OCI-LY7 (cell line): ENCODE measurements around the gene LAMTOR4.

Experiments used
- EZH2phosphoT487 ChIP-seq: fragments of 200-600 bp; sonication (generic); IDR thresholded peaks from 2 replicates; pipeline ENCODE4 v1.6.1; 2018; ENCODE audit warnings: low read depth, borderline replicate concordance, mild to moderate bottlenecking, mixed run types, antibody characterized with exemption, low read length, moderate library complexity, mixed read lengths
- TF ChIP-seq, protein P1 (sequence below): fragments of 200-600 bp; sonication (generic); conservative IDR thresholded peaks from 2 replicates; pipeline ENCODE4 v1.5.1; 2014; ENCODE audit warnings: mild to moderate bottlenecking, antibody characterized with exemption, low read length, moderate library complexity, mixed read lengths

DNA sequence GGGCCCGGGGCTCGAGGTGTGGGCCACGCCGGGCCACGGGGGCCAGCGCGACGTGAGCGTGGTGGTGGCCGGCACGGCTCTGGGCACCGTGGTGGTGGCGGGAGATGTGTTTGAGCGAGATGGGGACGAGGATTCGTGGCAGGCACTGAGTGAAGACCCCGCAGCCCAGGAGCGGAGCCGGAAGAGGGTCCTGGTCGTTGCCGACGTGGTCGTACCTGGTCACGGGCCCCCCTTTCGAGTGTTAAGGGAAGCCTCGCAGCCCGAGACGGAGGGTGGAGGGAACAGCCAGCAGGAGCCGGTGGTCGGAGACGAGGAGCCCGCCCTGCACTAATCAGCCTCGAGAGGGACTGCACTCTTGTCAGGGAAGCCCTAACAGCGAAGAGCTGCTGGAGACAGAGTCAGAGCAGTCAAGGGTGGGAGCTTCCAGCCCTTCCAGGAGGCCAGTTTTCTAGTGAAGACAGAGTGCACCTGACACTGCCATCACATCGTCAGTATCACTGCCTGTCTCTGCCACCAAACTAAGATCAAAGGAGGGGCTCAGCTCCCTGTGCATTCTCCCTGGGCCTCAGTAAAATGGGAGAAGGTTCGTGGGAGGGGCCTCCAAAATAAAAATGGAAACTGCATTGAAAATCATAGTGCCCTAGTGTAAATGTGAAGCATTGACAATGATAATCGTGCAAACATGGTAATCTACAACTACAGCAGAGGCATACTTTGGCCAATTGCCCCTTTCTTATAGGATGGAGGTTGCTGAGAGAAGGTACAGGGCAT lies 20.7 kb upstream of the LAMTOR4 start:
- TF ChIP-seq, protein P1, sequence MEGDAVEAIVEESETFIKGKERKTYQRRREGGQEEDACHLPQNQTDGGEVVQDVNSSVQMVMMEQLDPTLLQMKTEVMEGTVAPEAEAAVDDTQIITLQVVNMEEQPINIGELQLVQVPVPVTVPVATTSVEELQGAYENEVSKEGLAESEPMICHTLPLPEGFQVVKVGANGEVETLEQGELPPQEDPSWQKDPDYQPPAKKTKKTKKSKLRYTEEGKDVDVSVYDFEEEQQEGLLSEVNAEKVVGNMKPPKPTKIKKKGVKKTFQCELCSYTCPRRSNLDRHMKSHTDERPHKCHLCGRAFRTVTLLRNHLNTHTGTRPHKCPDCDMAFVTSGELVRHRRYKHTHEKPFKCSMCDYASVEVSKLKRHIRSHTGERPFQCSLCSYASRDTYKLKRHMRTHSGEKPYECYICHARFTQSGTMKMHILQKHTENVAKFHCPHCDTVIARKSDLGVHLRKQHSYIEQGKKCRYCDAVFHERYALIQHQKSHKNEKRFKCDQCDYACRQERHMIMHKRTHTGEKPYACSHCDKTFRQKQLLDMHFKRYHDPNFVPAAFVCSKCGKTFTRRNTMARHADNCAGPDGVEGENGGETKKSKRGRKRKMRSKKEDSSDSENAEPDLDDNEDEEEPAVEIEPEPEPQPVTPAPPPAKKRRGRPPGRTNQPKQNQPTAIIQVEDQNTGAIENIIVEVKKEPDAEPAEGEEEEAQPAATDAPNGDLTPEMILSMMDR = no peak
- TF ChIP-seq EZH2phosphoT487 = no peak
